Measurements from ENCODE around the gene ITGAD.

DNA sequence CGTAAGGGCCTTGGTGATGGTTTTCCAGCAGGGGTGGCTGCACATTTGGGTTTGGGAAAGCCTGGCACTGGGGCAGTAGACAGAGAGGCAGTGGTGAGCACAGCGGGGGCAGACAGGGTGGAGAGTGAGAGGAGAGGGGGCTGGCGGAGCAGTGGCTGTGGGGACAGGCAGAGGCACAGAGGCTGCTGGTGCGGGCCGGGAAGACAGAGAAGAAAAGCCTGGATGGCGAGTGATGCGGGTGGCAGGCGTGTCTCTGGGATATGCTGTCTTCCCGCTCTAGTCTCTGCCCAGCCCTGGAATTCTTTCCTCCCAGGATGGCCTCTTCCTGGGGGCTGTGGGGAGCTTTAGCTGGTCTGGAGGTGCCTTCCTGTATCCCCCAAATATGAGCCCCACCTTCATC is 16.9 kb downstream of the ITGAD start:
- TF ChIP-seq POLR2A (IDR thresholded peaks at IDR 0.05) = no peak
- TF ChIP-seq, protein P1, sequence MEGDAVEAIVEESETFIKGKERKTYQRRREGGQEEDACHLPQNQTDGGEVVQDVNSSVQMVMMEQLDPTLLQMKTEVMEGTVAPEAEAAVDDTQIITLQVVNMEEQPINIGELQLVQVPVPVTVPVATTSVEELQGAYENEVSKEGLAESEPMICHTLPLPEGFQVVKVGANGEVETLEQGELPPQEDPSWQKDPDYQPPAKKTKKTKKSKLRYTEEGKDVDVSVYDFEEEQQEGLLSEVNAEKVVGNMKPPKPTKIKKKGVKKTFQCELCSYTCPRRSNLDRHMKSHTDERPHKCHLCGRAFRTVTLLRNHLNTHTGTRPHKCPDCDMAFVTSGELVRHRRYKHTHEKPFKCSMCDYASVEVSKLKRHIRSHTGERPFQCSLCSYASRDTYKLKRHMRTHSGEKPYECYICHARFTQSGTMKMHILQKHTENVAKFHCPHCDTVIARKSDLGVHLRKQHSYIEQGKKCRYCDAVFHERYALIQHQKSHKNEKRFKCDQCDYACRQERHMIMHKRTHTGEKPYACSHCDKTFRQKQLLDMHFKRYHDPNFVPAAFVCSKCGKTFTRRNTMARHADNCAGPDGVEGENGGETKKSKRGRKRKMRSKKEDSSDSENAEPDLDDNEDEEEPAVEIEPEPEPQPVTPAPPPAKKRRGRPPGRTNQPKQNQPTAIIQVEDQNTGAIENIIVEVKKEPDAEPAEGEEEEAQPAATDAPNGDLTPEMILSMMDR (IDR thresholded peaks at IDR 0.05) = no peak

Data from esophagus squamous epithelium (tissue), 4 donors.